Activated CD8-positive, alpha-beta memory T cell treated with anti-CD3 and anti-CD28 coated beads for 4 hours (primary cell): ENCODE data around the gene MARK3.
"Not testable (repeated sequence)": the region's sequence is repeated elsewhere in the genome, so short reads cannot be mapped to it uniquely, and the experiment has no call there.

Source experiments
- DNase-seq, 2 donors: peaks; one replicate each; pipeline ENCODE4 v3.0.0-alpha.2; 2020; ENCODE audit warnings: low read depth in 2 of 2

MARK3 gene

DNA sequence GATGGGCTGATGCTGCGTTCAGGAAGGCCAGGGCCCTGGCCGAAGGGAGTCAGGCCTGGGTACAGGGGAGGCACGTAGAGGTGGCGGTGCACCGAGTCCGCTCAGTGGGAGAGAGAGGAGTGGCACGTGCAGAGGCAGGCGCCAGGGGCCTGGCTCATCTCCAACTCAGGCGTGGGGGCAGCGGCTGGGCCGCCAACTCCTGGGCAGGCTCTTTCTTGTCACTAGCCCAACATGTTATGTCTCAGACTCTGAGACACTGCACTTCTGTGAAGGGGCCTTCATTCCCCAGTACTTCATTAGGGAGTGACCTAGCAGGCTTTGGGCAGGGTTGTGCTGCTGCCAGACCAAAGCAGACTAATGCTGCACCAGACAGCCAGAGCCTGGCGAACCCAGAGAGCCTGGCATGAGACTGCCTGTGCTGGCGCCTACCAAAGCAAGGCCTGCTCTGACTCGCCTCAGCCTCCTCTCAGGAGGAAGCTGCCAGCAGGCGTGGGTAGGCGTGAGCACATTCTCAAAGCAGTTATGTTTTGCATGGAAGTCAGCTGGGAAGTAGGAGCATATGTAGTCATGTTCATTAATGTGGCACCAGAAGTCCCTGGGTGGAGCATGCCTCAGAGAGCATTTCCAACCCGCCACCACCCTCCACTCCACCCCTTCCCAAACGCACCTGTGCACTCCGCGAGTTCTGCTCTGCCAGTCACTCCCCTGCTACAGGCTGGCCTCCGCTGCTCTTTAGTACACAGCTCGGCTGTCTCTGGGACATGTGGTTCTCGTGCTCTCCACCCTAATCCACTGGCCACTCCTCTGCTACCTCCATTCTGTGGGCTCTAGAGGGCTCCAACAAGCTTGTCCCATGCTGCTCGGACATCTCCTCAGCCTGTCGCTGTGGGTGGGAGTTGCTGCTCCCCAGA, 127.7 kb downstream of the MARK3 start:
- DNase-seq: no peak

DNA sequence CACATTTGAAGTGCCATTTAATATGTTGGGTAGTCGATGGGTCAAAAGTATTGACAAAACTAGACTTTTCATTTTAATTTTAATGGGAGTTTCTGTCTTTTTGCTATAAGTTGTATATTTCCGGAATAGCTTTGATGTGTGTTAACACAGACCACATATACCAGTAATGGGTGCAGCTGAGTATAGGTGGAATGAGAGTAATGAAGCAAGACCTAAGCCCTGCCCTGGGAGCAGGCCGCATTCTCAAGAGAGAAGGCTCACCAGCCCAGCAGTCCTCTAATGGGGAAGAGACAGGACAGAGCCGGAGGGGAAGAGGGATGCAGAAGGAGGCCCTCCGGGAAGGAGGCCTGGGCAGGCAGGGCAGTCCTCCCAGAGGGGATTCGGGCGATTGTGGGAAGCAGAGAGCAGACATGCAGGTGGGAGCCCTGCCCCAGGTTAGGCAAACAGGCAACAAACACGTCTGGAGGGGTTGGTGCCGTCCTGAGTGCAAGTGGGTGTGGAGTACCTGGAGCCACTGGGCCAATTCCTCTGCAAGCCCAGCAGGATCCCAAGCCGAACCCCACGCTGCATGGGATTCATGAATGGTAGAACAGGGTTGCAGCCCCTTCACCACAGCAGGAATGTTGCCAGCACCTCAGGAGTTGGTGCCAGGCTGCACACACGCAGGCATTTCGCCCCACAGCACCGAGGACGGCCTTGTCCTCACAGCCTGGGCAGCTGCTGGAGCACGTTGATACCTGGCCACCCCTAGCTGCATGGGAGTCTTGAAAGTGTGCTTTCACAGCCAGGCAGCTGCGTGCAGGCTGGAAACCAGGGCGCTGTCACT, 129.6 kb downstream of the MARK3 start:
- no peak for DNase-seq

DNA sequence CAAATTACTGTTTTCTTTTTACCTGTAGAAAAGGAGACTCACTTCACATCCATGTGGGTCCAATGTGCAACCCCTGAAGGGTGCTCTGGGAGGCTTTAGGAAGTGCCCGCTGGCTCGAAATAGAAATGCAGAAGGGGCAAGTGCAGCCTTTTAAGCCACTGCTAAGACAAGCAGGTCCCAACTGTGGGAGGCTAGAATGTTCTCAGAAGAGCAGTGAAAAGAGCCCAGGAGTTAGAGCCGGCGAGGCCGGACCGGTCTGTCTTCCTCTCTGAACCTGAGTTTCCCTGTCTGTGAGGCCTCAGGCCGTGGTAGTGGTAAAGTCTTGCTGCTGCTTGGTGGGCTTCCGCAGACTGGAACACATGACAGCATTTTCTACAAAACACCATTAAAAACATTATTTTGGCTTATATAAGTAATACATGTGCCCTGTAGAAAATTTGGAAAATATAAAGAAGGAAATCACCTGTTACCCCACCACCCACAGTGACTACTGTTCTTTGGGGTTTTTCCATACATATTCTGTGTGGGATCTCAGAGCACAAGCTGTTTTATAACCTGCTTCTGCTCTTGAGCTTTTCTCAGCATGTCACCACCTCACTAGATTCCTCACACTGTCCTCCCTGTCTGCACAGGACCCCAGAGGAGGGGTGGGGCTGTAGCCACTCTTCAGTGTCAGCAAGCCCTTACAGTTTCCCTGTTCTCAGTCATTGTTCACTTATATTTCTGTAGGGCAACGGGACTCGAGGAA, 131.4 kb downstream of the MARK3 start:
- DNase-seq: no peak

DNA sequence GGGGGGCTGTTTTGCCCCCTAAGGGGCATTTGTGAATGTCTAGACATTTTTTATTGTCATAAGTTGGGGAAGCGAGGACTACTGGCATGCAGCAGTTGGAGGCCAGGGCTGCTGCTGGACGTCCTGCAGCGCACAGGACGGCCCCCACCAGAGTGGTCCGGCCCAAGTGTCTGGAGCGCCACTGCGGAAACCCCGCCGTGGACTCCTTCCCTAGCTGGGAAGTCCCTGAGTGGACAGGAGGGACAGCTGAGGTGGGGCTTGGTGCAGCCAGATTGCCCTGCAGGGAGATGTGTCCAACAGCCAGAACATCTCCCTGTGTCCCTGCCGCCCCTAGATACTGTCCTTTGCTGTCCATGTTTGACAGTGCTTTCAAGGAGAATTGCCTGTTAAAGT, 132.0 kb downstream of the MARK3 start:
- no peak for DNase-seq

DNA sequence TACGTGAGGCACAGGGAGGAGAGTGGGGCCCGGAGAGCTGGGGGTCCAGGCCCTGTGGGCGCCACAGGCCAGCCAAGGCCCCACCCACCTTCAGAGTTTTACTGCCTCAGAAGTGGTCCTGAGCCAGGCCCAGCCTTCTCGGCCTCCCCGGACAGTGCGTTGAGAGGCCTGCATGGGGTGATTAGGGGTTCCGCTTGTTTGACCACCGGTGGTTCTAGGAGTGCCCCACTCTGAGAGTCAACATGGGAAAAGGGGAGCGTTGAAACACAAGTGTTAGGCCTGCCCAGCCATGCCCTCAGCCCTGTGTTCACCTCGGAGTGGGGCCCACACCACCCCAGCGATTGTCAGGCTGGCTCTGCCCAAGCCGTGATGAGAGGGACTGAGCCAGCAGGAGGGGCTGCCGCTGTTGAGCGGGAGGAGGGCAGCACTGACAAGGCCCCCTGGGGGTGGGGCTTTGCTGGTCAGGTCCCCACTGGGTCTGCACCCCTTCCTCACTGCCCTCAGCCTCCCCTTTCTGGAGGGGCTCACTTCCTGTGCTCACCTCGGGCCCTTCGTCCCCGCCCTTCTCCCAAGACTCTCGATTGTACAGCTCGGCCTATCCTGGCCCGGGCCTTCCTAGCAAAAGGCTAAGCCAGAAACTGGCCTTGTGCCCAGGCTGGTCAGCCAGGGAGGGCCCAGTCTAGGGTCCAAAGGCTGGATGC, 132.7 kb downstream of the MARK3 start:
- no peak for DNase-seq

DNA sequence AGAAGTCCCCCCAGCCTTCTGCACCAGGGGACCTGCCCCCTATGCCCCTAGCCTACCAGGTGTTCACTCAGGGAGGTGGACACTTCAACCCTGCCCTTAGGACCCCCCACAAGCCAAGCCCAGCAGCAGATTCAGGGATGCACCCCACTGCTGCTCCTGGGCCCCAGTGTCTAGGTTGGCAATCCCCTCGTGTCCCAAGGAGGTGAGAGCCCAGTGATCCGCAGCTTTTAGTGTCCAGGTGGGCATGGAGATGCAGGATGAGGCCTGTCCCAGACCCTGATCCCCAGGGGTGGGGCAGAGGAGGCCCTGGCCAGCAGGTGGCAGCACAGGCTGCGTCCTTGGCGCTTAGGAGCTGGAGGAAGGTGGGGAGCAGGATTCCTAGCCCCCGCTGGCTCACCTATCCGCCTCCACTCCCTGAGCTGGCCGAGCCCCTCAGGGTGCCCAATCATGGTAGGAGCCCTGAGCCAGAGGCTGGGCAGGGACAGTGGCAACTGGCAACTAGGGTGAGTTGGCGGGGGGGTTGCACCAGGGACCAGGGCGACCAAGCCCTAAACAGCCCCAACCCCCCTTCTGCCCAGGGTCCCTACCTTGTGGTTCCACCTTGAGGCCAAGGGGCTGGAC, 133.3 kb downstream of the MARK3 start:
- no peak for DNase-seq

DNA sequence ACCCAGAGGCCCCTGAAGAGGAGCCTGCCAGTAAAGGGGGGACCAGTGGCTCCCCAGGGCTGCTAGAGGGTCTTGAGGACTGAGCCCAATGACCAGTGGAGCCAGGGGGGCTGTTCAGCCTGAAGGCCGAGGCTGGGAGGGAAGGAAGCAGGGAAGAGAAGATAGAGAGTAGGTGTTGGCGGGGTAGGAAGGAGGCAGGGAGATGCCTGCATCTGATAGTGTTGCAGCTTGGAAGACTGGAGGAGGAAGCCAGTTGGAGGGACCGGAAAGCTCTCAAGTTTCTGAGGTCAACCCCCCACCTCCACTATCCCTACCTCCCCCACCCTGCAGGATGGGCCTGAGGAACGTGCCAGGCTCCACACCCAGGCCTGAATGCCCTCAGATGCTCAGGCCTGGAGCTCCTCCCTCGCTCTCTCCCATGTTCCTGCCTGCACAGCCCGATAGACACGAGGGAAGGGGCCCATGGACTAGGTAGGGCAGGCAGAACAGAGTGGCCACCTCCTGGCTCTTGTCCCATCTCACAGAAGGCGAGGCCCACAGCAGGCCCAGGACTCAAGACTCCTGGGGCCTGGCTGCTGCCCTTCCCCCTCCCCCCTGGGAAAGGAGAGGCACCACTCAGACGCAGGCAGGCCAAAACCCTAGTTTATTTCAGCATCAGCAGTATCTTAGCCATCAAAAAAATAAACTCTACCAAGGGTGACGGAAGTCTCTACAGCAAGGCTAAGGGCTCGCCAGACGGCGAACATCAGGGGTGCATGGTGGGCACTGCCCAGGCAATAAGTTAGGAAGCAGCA, 134.0 kb downstream of the MARK3 start:
- no peak for DNase-seq

DNA sequence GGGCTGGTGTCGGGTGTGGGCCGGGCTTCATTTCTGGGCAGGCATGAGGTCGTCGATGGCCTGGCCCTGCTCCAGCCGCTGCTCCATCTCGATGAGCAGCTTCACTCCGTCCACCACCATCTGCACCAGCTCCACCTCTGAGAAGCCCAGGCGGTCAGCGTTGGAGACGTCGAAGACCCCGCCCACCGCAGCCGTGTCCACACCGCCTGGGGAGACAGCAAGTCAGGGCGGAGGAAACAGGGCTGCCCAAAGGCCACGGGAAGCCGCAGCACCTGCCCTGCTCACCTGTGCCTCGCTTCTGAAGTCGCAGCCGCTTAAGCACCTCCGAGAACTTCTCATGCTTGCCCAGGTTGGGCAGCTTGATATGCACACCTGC, 134.6 kb downstream of the MARK3 start:
- DNase-seq: no peak

DNA sequence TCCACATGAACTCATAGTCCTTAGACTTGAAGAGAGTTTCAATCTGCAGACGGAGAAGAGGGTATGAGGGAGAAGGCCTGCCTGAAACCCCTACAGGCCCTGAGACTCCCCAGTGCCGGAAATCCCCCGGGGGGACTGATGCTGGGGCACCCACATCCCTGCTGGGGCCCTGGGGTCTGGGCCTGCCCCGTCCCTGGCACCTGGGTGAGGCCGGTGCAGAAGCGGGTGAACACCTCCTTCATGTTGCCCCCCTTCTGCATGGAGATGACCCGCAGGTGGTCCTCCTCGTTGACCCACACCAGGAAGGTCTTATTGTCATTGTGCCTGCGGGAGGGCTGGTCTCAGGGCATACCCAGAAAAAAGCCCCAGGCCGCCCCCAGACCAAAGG, 135.0 kb downstream of the MARK3 start:
- DNase-seq: no peak

DNA sequence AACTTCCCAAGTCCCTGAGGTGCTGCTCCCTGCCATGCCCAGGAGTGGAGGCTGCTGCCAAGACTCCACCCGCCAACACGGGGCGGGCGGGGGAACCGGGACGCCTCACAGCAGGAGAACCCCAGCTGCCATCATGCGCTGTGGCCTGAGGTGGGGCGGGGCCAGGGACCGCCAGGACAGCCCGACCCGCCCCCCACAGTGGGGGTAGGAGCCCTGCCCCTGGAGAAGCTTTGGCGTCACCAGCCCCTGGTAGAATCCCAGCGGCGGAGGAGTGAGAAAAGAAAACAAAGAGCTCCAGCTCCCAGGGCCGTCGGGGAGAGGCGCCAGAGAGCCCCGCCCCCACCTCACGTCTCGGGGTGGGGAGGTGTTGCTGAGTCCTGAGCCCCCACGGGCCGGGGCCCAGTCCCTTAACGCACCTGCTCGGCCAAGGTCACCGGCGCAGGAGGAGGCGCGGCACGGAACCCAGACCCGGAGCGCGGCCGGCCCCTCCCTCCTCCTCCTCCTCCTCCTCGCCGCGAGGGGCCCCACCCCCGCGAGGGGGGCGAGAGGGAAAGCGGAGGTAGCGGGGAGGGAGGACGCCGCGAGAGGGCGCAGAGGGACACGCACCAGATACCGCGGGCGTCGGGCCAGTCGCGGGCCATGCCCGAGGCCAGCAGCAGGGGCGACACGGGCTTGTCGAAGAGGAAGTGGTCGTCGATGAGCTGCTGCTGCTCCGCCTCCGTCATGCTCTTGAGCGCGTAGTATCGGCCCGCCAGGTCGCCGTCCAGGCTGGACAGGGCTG, 135.6 kb downstream of the MARK3 start:
- DNase-seq: peak; percentile 35 to 51

DNA sequence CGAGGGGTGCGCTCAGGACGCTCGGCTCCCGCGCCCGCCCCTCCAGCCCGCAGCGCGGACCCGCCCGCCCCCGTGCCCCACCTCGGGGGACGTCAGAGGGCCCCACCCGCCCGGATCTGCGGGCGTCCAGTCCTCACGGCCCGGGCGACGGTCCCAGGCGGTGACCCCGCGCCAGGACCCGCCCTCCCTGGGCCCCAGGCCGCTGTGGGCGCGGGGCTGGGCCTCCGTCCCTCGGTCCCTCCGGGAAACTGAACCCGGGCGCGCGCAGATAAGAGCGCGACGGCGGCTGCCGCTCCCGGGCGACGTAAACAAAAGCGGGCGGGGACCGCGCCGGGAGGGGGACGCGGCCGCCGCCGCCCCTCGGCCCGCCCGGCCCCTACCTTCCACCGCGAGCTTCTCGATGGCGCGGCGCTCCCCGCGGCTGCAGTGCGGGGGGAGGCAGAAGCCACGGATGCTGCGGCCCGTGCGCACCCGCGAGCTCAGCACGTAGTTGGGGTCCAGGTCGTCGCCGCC, 136.3 kb downstream of the MARK3 start:
- no peak for DNase-seq

DNA sequence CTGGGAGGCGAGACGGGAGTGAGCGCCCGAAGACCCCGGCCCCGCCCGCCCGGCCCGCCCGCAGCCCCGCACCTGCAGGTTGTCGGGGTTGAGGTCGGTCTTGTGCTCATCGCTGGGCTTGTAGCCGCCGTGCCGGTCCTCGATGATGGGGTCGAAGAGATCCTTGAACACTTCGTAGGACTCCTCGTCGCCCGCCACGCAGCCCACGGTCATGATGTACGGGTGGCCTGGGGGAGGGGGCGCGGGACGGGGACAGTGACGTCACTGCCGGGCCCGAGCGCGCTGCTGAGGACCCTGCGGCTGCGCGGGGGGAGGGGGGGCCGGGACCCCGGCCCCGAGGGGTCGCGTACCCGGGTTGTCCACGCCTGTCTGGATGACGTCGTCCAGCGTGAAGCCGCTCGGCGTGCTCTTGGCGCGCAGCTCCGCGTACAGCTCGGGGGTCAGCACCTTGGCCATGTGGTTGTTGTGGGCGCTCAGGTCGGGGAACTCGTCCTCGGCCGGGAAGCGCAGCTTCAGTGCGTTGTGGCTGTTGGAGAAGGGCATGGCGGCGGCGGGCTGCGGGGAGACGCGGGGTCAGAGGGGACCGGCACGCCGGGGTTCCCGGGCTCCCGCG, 136.8 kb downstream of the MARK3 start:
- no peak for DNase-seq

DNA sequence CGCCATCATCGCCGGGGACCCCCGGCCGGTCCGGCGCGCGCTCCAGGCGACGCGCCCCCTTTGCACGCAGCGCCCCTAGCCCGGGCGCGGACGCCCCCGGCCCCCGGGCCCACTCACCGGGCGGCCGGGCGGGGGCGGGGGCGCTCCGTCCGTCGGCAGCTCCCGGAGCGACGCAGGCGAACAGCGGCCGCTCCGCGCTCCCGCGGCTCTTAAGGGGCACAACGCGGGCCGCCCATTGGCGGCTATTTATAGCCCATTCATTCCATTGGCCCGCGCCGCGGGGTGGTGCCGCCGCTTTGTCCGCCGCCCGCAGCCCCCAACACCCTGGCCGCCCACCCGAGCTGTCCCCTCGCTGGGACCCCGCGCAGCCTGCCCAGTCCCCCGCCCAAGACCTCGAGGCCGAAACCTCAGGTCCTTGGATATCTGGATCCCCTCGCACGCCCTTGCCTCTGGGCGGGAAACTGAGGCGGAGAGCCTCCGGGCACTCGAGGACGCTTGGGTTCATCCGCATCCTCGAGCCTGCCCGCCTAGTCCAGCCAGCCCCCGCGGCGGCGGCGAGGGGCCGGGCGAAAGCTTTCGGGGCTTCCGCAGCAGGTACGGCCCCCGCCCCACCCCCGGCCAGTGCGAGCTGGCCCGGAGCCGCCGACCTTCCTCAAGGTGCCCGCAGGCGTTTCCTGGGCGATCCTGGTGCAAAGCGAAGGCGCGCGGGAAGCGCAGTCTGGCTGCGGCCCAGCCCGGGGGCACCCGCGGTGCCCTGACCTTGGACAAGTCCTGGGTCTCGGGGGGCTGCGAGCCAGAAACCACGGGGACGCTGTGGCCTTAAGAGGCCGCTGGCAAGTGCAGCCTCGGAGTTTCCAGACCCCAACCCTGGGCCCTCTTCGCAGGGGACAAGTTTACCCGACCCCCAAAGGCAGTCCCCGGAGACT, 137.7 kb downstream of the MARK3 start, which contains the start of gene CKB:
CKB (minus strand) TSS at position 182 of the 926 bp plus-strand sequence. CDS start 337 bp downstream, outside the sequence.
- DNase-seq: no peak

DNA sequence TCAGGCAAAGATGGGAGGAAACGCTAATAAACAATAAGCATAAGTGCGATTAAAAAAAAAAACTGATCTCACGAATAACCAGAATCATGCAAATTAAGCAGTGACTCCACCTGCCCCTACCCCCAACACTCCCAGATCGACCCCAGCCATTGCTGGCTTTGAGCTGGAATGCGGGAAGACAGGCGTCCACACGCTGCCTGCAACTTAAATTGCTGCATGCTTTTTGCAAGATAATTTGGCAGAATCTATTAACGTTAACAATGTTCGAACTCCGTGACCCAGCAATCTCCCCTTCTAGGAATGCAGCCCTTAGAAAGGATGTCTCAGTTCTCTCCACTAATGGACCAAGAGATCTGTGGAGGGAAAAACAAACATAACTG, 138.3 kb downstream of the MARK3 start:
- DNase-seq: no peak

DNA sequence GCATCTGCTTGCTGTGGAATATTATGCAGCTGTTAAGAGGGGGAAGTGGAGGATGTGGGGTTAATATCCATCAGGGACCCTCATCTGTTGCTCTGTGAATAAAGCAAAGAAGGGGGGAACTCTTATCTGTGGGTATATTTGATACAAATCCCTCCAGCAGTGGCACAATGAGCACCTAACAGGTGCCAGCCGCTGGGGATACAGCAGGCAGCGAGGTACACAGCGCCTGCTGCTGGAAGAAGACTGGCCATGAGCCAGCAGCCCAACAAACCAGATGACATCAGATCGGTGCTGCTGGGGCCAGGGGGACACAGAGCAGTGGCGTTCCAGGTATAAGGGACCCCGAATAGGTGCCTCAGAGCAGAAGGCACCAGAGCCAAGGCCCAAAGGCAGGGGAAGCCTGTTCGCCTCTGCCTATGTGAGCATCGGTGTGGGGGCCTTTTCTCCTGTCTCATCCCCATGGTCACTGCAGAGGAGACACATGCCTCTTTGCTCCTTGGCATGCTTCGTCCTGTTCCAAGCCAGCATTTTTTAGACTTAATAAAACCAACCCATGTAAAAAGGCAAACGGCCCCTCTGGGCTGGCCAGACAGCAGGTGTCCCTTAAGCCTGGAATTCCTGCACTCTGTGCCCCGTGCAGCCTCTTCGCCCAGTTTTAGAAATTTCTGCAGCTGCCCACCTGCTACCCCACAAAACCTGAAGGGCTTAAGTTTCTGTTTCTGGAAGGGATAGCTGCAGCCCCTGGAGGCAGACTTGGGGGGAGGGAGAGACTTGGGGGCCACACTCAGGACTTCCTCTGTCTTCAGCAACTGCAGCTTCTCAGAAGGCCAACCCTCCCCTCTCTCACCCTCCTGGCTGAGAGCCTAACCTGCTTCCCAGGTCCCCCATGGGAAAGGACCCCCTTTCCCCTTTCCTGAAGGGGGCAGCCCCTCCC, 139.1 kb downstream of the MARK3 start:
- DNase-seq: no peak

DNA sequence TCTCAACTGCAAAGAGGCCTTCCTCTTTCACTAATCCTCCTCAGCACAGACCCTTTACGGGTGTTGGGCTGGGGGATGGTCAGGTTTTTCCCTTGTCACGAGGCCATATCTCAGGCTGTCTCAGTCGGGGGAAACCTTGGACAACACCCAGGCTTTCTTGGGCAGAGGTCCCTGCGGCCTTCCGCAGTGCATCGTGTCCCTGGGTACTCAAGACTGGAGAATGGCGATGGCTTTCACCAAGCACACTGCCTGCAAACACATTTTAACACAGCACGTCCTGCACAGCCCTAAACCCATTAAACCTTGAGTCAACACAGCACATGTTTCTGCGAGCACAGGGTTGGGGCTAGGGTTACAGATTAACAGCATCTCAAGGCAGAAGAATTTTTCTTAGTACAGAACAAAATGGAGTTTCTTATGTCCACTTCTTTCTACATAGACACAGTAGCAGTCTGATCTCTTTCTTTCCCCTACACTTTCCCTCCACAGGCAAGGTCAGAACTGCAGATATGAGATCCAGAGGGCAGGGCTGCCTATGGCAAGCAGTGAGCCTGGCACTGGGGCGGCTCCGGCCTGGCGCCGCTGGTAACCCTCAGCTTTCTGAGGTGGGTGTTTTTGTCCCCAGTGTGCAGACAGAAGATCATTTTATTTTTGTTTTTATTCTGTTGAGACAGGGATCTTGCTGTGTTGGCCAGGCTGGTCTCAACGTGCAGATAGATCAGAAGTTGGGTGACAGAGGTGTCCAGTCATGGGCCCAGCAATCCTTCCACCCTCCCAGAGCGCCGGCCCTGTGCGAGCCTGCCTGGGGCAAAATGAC, 140.4 kb downstream of the MARK3 start:
- DNase-seq: not testable (repeated sequence)
